ENCODE data around the gene PCBP1. TPM values are rescaled to one million over a fixed set of nuclear protein-coding genes. Genes with fewer than 3 reads are reported as not detected.
"Not testable (repeated sequence)": the region's sequence is repeated elsewhere in the genome, so short reads cannot be mapped to it uniquely, and the experiment has no call there.

The PCBP1 gene
- total RNA-seq, 1 experiment from 2014 or later, result 80.1 TPM

DNA sequence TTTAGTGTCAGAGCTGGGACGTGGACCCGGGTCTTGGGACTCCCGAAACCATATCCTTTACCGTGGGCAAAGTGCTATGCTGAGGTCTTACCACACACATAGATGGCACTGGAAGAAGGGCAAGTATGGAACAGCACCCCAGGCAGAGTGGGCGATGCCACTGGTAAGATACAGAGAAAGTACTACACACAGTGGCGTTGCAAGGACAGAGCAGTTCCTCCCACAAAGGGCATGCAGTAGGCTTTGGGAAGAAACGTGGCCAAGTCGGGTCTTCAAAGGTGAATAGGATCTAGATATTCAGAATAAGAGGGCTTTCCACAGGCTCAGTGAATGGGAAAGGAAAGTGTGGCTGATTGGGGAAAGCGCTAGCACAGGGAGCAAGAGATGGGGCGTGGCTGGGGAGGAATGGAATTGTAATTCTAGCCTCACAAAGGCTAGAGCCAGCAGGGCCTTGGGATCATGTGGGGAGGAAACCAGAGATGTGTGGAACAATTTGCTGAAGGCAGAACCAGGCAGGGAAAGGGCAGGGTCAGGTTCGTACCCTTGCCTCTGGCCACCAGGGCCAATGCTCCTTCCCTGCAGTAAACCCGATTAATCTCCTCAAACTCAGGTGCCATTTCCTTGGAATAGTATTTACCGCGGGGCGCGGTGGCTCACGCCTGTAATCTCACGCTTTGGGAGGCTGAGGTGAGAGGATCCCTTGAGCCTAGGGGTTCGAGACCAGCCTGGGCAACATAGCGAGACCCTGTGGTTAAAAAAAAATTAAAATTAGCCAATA is 36.0 kb downstream of the PCBP1 start:
- no peak for DNase-seq (ENCODE audit: low read depth)

DNA sequence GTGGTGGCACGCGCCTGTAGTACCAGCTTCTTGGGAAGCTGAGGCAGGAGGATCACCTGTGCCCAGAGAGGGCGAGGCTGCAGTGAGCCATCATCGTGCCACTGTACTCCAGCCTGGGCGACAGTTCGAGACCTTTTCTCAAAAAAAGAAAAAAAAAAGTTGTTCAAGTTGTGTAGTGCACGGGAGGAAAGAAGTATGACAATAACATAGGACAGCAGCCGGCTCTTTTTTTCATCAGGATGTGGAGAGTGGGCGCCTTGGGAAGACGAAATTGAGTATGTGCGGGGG is 36.5 kb downstream of the PCBP1 start:
- DNase-seq (ENCODE audit: low read depth), result no peak

DNA sequence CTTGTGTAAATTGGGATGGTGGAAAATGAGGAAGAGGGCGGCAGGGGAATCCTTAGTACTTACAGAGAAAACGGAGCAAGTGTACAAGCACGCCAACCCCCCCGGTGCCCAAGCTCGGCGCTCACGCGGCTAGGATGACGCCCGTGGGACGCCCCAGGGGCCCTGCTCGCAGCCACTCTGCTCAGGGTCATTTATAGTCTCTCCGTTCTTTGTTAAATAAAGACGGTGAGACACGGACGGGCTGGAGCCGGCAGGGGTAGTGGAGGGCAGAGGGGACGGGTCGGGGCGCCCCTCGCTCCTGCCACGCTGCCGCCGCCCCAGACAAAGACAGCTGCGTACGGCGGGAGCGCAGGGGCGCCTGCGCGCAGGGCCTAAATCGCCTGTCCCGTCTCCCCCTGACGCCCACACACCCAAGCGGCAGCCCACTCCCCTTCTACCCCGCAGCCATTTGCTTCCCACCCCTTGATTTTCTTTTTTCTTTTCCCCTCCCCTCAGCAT is 37.8 kb downstream of the PCBP1 start:
- no peak for DNase-seq (ENCODE audit: low read depth)

DNA sequence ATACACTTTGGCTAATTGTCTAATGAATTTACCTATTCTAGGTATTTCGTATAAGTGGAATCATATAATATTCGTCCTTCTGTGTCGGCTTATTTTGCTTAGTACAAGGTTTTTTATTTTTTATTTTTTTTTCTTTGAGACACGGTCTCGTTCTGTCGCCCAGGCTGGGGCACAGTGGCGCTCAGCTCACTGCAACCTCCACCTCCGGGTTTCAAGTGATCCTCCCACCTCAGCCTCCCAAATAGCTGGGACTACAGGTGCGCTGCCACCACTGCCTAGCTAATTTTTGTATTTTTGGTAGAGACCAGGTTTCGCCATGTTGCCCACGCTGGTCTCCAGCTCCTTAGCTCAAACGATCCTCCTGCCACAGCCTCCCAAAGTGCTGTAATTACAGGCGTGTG is 38.2 kb downstream of the PCBP1 start:
- DNase-seq (ENCODE audit: low read depth), result no peak

DNA sequence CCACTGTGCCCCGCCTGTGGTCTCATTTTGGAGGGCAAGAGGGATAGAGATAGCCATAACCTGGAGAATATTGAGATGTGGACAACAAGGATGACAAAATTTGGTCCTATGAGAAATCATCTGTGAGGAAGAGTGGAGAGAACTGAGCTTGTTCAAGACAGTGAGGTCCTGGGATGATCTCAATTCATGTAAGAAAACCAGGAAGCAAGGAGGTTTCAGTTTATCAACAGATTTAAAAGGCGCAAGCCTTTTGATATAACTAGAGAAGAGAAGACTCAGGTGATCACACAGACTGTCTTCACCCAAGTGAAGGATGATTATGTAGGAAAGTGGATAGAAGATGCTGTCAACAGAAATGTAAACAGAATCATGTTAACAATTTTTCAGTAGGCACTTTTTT is 39.1 kb downstream of the PCBP1 start:
- DNase-seq (ENCODE audit: low read depth), result no peak

DNA sequence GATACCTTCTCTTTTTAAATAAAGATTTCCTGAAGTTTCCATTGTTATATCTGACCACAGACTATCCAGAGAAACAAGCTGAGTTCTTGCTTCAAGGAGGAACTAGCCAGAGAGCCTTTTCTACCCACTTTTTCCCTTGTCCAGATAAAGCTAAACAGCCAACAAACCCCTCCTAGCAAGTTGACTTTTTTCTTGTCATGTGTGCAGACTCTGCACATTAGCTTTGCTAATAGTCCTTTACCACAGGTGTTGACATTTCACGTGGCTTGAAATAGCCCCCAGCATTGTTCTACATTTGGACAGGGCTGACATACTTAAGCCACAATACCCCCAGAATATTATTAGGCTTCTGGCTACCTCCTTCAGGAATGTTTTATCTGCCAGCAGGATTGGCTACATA is 40.7 kb downstream of the PCBP1 start:
- no peak for DNase-seq (ENCODE audit: low read depth)

DNA sequence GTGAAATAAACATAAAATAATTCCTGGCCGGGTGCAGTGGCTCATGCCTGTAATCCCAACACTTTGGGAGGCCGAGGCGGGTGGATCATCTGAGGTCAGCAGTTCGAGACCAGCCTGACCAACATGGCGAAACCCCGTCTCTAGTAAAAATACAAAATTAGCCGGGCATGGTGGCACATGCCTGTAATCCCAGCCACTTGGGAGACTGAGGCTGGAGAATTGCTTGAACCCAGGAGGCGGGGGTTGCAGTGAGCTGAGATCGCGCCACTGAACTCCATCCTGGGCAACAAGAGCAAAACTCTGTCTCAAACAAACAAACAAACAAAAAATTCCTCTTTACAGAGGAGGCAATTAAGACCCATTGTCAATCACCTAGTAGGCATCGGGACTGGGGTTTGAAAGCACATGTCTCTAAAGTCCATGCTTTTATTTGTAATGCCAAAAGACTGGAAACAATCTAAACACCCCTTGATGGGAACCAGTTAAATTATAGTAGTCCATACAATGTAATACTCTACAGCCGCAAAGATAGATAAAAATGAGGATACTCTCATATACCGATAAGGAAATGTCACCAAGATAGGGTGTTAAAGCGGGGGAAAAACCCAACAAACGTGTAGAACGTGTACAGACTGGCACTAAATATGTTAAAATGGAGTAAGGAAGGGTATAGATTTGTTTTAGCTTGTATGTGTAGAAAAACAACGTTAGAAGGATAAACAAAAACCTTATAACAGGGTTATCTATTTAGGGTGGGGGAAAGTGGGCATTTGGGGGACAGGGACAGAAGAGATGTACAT is 44.3 kb downstream of the PCBP1 start:
- not testable (repeated sequence) for DNase-seq (ENCODE audit: low read depth)

DNA sequence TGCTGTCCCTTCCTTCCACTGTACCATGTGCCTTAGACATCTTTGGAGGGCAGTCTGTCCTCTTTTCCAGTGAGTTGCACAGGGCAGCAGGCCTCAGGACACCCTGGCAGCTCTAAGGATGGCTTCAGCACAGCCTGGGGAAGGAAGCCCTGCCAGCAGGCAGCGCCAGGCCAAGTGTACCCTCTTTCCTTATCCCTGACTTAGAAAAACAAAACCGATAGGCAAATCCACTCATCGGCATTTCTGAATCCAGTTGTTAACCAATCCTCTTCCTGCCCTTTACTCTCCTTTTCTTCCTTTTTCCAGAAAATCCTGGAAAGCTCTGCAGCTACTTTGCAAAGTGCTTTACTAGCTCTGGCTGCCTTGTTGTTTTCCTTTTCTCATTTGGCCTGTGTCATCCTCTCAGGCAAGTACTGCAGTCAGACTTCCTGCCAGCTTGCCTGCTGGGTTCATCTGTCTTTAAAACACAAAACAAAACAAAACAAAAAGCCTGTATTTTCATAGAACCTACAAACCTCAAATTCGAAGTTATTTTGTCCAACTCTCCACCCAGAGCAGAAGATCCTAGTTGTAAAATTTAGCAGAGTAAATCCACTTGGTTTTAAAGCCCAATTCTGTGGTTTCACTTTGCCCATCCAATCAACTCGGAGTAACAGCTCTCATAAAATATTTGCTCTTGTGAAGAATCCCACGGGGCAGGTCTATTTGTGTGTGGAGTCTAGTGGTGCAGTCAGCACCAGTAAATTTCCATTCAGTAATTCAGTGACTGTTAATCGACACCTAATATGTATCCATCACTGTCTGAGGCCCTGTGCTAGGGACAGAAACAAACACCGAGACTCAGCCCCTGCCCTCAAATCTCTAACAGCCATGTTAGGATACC is 45.2 kb downstream of the PCBP1 start:
- peak; percentile 68 for DNase-seq (ENCODE audit: low read depth)

DNA sequence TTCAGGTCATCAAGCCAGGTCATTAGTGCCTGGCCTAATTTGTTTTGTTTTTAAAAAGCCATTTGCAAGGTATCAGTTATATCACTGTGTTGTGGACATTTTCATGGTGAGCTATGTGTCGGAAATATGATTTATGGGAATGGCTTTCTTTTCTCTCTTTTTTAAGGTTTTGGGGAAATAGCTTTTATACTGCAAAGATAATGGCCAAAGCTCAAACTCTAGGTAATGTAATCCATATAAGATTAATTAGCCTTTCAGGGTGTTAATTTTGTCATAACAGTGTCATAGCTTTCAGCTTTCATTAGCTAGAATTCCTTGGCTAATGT is 45.8 kb downstream of the PCBP1 start:
- DNase-seq (ENCODE audit: low read depth), result no peak

DNA sequence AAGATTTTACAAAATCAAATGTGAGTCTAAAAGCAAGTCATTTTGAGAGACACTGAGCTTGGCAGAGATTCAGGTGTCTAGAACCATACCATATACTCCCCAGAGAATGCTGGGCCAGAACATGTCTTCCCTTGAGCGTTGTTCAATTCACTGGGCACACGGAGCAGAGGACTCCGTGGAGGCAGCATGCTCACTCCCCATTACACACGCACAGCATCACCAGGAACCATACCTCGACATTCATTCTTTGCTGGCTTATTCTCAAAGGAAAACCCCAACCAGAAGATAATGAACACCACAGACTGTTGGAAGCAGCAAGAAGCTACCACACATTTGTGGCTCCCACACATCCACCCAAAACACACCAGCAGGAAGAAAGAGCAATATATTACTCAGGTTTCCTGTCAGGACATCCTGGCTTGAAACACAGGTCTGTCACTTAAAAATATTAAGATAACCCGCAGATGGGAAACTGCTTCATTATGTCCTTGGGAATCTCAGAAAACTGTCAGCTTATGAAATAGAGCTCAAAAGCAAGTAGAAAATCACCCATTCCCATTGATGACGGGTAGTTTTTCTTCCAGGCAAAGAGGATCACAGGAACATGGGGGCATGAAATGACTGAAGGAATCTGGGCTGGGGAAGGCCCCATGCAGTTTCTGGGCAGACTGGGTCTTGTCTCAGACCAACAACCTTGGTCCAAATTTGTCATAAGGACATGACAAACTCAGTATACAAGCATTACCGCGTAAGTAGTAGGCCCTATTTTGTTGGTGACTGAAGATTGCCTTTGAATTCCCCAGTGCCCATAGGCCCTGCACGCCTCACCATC is 46.4 kb downstream of the PCBP1 start:
- peak; percentile 11 for DNase-seq (ENCODE audit: low read depth)

DNA sequence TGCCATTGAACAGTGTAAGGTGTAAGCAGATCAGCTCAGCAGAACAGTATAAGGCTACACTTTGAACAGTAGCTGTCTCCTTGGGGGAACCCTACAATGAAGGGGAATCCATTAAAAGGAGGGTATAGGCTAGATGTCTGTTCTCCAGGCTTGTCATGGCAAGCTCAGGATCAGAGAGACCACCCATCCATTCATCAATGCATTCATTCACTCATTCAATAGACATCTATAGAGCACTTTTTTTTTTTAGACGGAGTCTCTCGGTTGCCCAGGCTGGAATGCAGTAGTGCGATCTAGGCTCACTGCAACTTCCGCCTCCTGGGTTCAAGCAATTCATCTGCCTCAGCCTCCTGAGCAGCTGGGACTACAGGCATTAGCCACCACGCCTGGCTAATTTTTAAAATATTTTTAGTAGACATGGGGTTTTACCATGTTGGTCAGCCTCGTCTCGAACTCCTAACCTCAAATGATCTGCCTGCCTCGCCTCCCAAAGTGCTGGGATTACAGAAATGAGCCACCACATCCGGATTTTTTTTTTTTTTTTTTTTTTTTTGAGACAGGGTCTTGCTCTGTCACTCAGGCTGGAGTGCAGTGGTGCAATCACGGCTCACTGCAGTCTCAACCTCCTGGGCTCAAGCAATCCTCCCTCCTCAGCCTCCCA is 47.2 kb downstream of the PCBP1 start:
- not testable (repeated sequence) for DNase-seq (ENCODE audit: low read depth)

Small RNAs within 50 kb of the gene (small RNA-seq; reads per million reads assigned to genes)
- not detected for gene RN7SL470P

Other genes with a start within 250 kb of the PCBP1 start
- gene SNRNP27, start 193.5 kb upstream of the PCBP1 start, total RNA-seq (2014; rRNA removed; shearing (Covaris generic)), result 48.6 and 61.7 TPM in 2 replicates
- 3.5 and 4.6 TPM in 2 replicates for gene MXD1, start 172.4 kb upstream of the PCBP1 start, total RNA-seq (2014; rRNA removed; shearing (Covaris generic))
- gene ASPRV1, start 125.8 kb upstream of the PCBP1 start, total RNA-seq (2014; rRNA removed; shearing (Covaris generic)), result 0.35 and 0.47 TPM in 2 replicates
- gene C2orf42, start 103.5 kb downstream of the PCBP1 start, total RNA-seq (2014; rRNA removed; shearing (Covaris generic)), result 14.6 and 14.7 TPM in 2 replicates
- gene TIA1, start 161.2 kb downstream of the PCBP1 start, total RNA-seq (2014; rRNA removed; shearing (Covaris generic)), result 58.1 and 66.6 TPM in 2 replicates
- 10.7 and 13.1 TPM in 2 replicates for gene PCYOX1, start 170.7 kb downstream of the PCBP1 start, total RNA-seq (2014; rRNA removed; shearing (Covaris generic))
- gene SNRPG, start 206.3 kb downstream of the PCBP1 start, total RNA-seq (2014; rRNA removed; shearing (Covaris generic)), result 352 and 381 TPM in 2 replicates
- gene FAM136A, start 214.6 kb downstream of the PCBP1 start, total RNA-seq (2014; rRNA removed; shearing (Covaris generic)), result 89.3 and 104 TPM in 2 replicates

Measured in HT1080 (cell line).